HG03103 (cell line): ENCODE data around the gene LMAN1.
A peak's percentile ranks its signal among the peaks of the same experiment; 100 is the strongest.

Experiments
- ATAC-seq: cut with Tn5 transposase; IDR thresholded peaks from one replicate; pipeline ENCODE4 v1.9.1; 2021; ENCODE audit warnings: low read depth; ENCODE audit not compliant: unreplicated experiment

Gene LMAN1, protein sequence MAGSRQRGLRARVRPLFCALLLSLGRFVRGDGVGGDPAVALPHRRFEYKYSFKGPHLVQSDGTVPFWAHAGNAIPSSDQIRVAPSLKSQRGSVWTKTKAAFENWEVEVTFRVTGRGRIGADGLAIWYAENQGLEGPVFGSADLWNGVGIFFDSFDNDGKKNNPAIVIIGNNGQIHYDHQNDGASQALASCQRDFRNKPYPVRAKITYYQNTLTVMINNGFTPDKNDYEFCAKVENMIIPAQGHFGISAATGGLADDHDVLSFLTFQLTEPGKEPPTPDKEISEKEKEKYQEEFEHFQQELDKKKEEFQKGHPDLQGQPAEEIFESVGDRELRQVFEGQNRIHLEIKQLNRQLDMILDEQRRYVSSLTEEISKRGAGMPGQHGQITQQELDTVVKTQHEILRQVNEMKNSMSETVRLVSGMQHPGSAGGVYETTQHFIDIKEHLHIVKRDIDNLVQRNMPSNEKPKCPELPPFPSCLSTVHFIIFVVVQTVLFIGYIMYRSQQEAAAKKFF

DNA sequence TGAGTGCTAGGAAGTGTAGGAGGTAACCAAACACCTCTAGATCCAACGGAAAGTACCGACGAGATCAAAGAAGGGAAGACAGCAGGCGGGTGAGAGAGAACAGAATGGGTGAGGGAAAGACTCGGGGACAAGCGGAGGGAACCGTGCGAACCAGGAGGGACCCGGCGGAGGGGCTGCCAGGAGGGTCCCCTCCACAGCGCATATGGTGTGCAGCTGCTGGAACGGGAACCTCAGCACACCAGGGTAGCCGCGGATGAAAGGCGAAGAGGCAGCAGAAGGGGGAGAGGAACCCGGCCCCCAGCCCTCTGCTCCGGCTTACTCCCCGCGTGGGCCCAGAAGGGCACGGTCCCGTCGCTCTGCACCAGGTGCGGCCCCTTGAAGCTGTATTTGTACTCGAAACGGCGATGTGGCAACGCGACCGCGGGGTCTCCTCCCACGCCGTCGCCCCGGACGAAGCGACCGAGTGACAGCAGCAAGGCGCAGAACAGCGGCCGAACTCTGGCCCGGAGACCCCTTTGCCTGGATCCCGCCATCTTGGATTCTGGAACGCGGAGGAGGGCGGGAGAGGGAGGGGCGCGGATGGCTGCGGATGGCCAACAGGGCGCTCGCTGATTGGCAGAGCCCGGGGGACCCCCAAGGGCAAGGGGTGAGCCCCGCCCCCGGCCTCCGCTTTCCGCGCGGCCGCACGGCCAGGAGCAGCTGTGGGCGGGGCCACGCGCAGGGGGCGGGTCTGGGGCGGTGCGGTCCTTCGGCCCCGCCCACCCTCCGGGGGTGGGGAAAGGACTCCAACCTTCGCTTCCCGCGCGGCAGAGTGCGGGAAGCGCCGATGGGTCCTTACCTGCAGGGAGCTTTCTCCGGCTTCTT, at the start of gene LMAN1:
TSS of gene LMAN1 (minus strand) at position 554 of the 864 bp plus-strand sequence. CDS start at position 533, 21 bp downstream.
- ATAC-seq: peak; percentile 94

DNA sequence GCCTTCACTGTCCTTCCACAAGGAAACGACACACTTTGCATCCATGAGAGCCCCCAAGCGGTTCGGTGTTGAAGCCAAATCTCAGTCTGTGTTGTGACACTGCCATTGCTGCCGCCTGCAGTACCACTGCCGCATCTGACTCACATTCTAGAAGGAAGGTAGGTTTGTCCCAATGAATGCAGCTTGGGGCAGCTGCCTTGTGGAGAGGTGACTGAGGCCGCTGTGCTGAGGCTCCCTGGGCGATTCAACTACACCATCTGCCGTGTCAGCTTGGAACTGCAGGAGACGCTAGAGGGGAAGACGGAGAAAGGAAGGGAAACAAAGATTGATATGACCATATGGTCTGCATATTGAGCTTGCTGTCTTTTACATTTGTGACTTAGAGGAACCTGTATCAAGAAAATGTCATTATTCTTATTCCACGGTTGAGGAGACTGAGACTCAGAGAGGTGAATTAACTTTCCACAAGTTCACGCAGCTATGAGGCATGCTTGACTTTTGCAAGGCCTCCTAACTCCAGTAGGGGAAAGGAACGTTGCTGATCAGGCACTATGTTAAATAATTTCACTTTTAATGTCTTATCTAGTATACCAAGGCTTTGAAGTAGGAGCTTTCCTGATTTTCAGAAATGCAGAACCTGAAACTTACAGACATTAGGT, 43.5 kb upstream of the LMAN1 start:
- peak; percentile 98 for ATAC-seq

DNA sequence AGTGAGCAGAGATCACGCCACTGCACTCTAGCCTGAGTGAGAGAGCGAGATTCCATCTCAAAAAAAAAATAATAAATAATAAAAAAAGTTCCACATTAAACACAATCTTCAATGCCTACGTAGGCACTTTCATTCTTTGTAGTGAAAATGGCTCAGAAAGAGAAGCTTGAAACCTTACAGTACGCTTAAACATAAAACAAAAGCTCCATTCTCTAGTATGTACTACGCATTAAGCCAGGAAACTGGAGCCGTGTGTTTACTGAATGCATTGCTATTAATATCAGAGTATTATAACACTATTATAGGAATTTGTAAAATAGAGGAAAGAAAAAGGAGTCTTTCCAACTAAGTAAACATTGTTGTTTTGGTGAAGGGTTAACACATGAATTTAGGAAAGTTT, 41.3 kb upstream of the LMAN1 start:
- no peak for ATAC-seq

DNA sequence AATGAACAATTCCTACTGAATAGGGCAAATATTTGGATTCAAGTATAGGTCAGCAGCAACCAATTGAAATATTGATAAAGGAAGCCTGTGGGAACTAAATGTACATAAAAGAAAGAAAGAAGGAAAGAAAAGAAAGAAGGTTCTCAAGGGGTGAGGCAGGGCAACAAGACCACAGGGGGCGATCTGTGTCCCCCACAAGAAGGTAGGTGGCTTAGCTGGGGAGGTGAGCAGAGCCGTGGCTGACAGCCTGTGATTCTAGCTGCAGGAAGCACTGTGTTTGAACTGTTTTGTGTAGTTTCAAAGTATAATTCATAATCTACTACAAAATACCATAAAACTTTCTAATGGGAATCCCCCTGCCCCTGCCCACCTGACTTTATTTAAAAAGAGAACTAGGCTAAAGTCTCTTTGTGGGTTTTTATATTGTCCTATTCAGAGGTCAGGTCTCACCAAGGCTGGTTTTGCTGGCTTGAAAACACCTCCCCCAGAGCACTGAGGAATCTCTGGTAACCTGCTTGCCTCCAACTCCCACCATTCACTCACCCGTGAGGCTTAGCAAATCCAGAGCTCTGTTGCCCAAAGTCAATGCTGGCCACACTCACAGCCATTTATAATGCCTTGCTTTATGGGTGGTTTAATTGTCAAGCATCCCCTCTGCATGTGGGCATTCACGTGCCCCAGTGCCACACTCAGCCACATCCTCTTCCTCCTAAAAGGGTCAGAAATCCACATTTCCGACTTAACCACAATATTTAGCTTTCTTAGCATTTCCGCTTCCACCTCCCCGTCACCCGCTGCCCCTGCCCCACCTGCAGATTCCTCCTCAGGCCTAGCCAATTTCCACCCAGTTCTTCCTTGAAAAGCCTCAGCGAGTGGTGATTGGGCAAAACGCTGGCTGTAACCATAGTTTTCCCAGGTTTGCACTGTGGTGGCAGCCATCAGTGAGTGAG, 36.4 kb upstream of the LMAN1 start:
- no peak for ATAC-seq

DNA sequence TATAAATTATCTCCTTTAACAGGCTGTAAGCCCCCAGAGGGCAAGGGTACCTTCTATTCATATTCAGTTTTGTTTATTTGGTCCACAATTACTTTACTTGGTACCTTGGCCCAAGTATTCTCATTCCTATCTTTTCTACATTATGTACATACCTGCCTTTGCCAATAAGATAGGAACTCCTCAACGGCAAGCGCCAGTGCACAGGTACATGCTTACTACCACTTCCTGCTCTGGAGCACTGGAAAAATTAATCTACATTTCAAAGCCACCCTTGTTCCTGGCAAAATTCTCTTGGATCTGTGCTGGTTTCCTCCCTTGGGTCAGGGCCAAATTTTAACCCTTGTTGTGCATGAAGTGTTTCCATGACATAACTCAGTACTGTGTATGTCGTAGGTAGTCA, 34.3 kb upstream of the LMAN1 start:
- no peak for ATAC-seq

DNA sequence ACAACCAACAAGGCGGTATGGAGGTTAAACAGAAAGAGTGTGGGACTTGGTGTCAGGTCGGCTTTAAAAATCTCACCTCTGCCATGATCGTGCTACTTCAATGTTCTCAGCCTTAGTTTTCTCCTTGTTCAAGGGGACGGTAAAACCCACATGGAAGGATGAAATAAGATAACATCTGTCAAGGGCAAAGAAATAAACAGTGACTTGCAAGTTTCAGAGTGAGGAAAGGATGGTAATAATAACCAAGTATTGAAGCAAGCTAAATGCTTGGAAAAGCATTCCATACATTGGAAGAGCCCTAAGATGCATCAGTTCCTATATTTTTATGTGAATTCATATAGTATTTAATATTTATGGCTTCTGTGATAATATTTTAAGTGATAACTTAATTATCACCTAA, 29.8 kb upstream of the LMAN1 start:
- no peak for ATAC-seq

DNA sequence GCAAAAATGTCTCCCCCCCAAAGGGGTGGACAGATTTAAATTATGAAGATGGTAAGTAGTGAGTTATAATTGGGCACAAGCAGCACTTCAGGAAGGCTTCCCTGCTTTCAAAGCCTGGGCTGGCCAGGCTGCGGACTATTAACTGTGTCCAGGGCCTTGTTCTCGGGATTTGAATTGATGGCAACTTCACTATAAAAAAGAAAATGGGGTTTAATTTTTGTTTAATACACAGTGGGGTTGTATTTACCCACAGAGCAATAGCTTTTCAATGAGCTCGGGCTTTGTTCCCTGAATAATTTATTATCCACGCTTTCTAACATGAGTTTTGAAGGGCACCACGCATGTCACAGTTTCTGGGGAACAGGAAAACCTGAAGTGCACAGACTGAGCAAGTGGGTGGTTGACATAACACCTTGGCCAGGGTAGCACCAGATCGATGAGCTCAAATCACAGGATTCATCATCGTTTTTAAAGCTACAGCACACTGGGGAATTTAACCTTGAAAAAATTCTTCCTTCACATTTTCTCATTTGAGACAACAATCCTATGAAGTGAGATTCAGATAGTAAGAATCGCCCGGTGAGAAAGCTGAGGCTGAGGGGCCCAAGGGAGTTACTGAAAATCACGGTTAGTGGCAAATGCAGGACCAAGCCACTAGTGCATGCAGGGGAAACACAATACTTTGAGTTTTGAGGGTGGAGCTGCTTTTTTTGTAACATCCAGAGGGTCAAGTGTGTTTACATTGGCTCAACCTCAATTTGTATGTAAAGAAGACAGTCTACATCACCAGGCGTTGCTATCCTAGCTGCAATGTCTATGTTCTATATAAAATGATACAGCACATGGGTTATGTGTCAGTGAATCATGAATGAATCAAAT, 28.9 kb upstream of the LMAN1 start:
- ATAC-seq: no peak

DNA sequence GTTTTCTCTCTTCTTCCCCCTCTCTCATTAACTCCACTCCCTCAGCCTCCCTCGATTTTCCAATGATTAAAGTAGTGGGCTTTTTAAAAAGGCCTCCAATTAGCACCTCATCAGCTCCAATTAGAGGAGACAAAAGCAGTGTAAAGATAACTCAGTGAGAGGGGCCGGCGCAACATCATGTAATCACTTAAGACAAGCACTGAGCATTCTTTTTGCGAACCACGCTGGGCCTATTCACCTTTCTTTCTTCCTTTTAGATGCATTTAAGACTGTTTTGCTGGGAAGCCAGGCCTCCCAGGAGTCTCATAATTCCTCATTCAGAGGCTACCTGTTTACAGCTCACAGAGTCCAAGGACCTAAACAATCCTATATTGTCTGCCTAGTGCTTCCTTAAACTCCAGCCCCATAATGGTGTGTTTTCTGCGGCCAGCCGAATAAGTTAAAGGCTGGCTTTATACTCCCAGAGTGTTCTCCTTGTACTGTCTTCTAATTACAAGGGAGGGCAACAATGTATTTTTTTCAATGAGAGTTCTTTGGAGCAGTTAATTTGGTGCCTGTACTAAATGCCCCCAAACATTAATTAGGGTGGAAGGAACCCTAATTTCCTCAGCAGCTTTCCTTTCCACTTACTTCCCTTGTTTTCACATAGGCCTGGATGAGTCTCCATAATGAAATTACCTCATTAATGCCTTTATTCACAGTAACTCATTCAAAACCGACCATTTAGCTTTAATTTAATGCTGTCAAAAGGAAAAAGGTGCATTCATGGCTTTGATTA, 28.0 kb upstream of the LMAN1 start:
- no peak for ATAC-seq

DNA sequence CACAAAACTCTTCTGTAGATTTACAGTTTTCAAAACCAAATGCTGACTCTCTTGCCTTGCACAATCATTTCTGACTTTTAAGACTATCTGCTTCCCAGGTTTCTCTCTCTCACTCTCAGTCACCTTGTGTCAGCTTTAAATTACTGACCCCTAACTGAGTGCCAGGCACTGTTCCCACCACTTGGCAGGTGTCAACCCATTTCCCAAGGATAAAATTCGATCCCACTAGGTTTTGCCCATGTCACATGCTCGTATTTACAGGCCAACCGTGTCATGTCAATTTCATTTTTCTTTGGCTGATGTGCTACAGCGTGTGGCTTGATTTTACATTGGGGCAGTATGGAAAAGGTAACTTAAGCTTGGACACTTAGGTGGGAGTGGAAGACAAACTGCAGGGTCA, 26.1 kb upstream of the LMAN1 start:
- ATAC-seq: no peak

DNA sequence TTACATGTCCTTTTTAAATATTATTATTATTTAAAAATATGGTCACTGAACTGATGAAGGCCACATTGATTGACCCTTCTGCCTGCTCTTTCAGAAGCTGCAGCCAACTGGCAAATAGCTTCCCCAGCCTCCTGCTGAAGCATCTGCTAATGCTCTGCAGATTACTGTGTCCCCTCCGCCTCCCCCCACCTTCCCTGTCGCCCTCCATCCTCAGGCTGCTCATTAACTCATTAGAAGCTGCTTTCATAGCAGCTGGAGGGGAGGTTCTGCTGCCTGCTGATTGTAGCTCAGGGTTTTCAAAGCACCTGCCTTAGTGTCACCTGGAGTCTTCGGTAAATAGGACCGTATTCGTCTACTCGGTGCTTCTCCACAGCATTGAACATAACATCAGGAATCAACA, 24.8 kb upstream of the LMAN1 start:
- ATAC-seq: no peak

DNA sequence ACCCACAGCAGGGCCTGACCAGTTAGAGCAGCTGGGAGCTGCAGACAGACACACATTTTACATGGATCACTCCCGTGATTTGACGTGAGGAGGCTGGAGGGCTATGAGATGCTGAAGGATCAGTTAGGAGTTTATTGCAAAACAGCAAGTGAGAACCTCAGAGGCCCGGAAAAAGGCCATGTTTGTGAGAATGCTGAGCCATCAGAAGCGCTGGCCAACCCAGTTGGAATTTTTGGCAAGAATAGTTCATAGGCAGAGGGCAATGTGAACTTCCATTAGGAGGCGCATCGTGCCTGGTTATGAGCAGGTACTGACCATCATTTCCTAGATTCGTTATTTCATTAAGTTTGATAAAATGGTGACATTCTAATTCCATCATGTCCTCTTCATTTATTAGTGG, 23.3 kb upstream of the LMAN1 start:
- ATAC-seq: no peak

DNA sequence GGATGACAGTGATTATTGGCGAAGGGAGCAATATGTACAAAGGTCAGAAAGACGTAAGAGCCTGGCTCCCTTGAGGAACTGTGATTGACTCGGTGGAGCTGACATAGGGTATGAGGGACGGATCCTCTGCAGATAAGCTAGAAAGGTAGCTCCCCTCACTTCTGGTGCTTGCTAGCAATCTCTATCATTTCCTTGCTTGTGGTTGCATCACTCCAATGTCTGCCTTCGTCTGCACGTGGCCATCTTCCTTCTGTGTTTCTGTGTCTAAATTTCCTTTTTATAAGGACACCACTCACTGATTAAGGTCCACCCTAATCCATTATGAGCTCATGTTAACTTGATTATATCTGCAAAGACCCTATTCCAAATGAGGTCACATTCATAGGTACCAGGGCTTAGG, 22.9 kb upstream of the LMAN1 start:
- no peak for ATAC-seq

DNA sequence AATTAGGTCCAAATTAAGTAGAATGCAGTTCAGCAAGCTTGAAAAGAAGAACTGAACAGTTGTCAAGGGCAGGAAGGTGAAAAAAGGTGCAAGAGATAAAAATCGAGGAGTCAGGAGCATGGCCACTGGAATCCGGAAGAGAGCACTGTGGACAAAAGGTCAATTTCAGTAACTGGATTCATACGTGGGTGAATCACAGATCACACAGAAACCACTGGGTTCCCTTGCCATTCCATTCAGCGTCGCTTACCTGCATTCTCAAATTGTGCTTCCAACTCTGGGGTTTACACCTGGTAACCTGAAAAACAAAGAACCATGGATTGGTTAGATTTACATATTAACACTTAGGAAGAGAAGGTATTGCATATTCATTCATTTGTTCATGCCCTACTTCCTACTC, 21.6 kb upstream of the LMAN1 start:
- ATAC-seq: no peak

DNA sequence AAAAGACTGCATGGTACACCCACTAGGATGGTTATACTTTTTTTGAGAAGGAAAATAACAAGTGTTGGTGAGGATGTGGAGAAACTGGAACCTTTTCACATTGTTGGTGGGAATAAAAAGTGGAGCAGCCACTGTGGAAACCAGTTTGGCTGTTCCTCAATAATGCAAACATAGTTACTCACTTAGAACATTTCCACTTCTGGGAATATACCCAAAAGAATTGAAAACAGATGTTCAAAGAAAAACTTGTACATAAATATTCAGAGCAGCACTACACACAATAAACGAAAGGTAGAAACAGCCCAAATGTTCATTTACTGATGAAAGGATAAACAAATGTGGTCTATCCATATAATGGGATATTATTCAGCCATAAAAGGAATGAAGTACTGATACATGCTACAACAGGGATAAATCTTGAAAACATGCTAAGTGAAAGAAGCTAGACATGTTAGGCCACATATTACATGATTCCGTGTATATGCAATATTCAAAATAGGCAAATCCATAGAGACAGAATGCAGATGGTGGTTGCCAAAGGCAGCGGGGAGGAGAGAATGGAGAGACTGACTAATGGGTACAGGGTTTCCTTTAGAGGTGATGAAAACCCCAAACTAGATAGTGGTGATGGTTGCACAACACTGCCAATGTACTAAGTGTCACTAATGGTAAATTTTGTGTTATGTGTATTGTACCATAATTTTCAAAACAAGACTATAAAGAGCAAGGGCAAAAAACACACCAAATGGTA, 20.9 kb upstream of the LMAN1 start:
- ATAC-seq: no peak

DNA sequence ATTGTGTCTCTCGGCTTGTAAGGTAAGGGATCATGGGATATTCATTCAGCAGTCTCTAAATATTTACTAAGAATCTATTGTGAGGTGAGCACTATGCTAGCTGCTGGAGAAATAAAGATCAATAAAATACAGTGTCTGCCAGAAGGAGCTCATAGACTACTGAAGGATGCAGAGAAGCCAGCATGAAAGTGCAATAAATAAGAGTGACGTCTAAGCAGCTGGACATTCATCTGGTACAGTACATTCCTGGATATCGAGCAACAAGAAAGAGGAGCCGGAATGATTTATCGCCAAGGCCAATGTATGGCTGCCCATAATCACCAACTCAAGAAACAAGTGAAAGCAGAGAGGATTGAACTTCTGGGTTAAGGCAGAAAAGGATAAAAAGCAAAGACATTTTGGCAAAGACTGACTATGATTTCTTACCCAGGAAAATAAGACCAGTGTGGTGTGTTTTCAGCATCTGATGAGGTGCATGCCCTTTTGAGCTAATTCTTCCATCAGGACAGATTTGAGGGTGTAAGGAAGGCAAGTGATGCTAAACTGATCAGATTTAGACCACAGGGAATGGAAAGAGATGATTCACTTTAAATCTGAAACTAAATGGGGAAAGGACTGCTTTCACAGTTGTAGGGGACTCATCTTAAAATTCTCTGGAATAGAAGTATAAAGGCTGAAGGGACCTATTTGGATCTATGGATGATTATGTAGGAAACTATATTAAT, 18.7 kb upstream of the LMAN1 start:
- no peak for ATAC-seq

DNA sequence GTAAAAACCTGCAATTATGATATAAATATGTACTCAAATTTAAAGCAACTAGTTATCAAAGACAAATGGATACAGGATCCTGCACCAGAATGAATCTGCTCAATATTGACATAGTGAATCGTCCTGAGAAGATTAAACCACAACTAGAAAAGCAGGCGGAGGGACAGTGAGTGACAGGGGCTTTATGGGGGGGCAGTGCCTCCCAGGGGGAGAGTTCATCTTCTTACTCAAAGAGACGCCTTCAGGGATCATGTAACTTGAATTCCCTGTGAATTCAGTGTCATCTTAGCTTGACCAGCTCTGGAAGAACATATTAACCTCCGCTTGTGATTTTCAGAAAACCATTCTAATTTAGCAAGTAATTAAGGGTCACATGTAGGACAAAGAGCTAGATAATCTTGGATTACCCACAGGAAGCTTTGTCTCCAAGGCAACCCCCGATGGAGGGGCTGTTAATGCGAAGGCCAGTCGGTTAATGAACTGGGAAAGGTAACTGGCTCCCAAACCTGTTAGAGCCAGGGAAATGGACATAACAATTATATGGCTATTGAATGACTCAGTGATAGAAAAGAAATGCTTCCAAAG, 17.4 kb upstream of the LMAN1 start:
- no peak for ATAC-seq

DNA sequence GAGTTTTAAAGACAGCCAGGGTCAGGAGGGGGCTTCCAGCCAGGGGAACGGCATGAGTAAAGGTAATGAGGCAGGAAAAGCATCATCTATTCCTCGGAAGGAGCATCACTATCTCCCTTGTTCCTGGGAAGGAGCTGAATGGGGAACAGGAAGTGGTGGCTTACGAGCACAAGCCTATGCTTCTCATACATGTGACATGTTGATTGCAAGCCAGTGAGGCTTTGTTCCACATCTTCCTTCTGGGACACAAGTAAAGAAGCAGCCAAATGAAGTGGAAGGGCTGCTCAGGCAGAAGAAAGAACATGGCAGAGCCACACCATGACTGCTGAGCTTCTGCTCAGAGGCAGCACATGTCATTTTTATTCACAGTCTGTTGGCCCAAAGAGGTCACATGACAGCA, 15.1 kb upstream of the LMAN1 start:
- ATAC-seq: no peak
